GM23338 (cell line): ENCODE data around the gene GBP6. TPM values are rescaled to one million over a fixed set of nuclear protein-coding genes. Genes with fewer than 3 reads are reported as not detected.

Source experiments
- ATAC-seq: fragments of 200-7000 bp; cut with Tn5 transposase; 3 replicates; pipeline ENCODE4 v1.9.1; 2020
- DNase-seq: peaks from one replicate; pipeline ENCODE4 v3.0.0-alpha.2; 2015; ENCODE audit warnings: low spot score
- H2AFZ ChIP-seq: fragments of 200-600 bp; sonication (generic); 2 replicates; pipeline ENCODE4 v1.8.0; 2016; ENCODE audit warnings: antibody characterized with exemption, mild to moderate bottlenecking, moderate library complexity
- H3F3A ChIP-seq: fragments of 200-600 bp; sonication (generic); replicated peaks from 2 replicates; pipeline ENCODE4 v1.8.0; 2017; ENCODE audit warnings: antibody characterized with exemption, mixed run types, low read depth
- H3K27ac ChIP-seq: fragments of 200-600 bp; sonication (generic); 2 replicates; pipeline ENCODE4 v1.6.1; 2016; ENCODE audit warnings: low read depth
- H3K27me3 ChIP-seq: fragments of 200-600 bp; sonication (generic); 2 replicates; pipeline ENCODE4 v1.8.0; 2016; ENCODE audit warnings: mild to moderate bottlenecking, mixed run types, moderate library complexity; ENCODE audit not compliant: insufficient read depth
- H3K36me3 ChIP-seq: fragments of 200-600 bp; sonication (generic); 2 replicates; pipeline ENCODE4 v1.8.0; 2016; ENCODE audit warnings: mild to moderate bottlenecking; ENCODE audit not compliant: insufficient read depth
- H3K4me1 ChIP-seq: fragments of 200-600 bp; sonication (generic); 2 replicates; pipeline ENCODE4 v1.8.0; 2016; ENCODE audit warnings: mild to moderate bottlenecking, moderate library complexity; ENCODE audit not compliant: insufficient read depth
- H3K4me2 ChIP-seq: fragments of 200-600 bp; sonication (generic); 2 replicates; pipeline ENCODE4 v1.7.1; 2017; ENCODE audit warnings: mixed run types
- H3K4me3 ChIP-seq: fragments of 200-600 bp; sonication (generic); 2 replicates; pipeline ENCODE4 v1.6.1; 2016; ENCODE audit warnings: mixed run types
- H3K79me2 ChIP-seq: fragments of 200-600 bp; sonication (generic); replicated peaks from 2 replicates; pipeline ENCODE4 v1.8.0; 2017; ENCODE audit warnings: mild to moderate bottlenecking; ENCODE audit not compliant: insufficient read depth
- H3K9me2 ChIP-seq: fragments of 200-600 bp; sonication (generic); 2 replicates; pipeline ENCODE4 v1.8.0; 2017; ENCODE audit not compliant: insufficient read depth
- H4K20me1 ChIP-seq: fragments of 200-600 bp; sonication (generic); replicated peaks from 2 replicates; pipeline ENCODE4 v1.8.0; 2017; ENCODE audit warnings: mild to moderate bottlenecking; ENCODE audit not compliant: insufficient read depth
- H3K27ac Mint-ChIP-seq: 2 replicates; pipeline ENCODE4 v1.8.0; 2020; ENCODE audit warnings: inconsistent platforms, mild to moderate bottlenecking, moderate library complexity, mixed read lengths
- H3K27me3 Mint-ChIP-seq: 3 replicates; pipeline ENCODE4 v1.8.0; 2022; ENCODE audit warnings: low read depth, mild to moderate bottlenecking, moderate library complexity, mixed read lengths, inconsistent platforms; ENCODE audit not compliant: insufficient read depth, poor library complexity
- H3K36me3 Mint-ChIP-seq: 3 replicates; pipeline ENCODE4 v1.8.0; 2021; ENCODE audit warnings: low read depth, mild to moderate bottlenecking, inconsistent platforms, moderate library complexity, mixed read lengths
- H3K4me1 Mint-ChIP-seq: 3 replicates; pipeline ENCODE4 v1.8.0; 2020; ENCODE audit warnings: mild to moderate bottlenecking, inconsistent platforms, mixed read lengths
- H3K4me3 Mint-ChIP-seq: 3 replicates; pipeline ENCODE4 v1.8.0; 2021; ENCODE audit warnings: moderate library complexity, mild to moderate bottlenecking, inconsistent platforms, mixed read lengths
- H3K9me3 Mint-ChIP-seq: 3 replicates; pipeline ENCODE4 v1.8.0; 2020; ENCODE audit warnings: moderate library complexity, mild to moderate bottlenecking, inconsistent platforms, mixed read lengths
- CREB1 ChIP-seq: fragments of 250-450 bp; sonication (Bioruptor Pico); IDR thresholded peaks from 2 replicates; pipeline ENCODE4 v1.5.0; 2020; ENCODE audit warnings: low read depth, mild to moderate bottlenecking, moderate library complexity
- EZH2 ChIP-seq: fragments of 200-600 bp; sonication (generic); IDR thresholded peaks from one replicate; pipeline ENCODE4 v1.8.0; 2017; ENCODE audit warnings: antibody characterized with exemption, mild to moderate bottlenecking, low read depth; ENCODE audit not compliant: unreplicated experiment
- EZH2phosphoT487 ChIP-seq: fragments of 200-600 bp; sonication (generic); IDR thresholded peaks from one replicate; pipeline ENCODE4 v1.8.1; 2018; ENCODE audit warnings: antibody characterized with exemption; ENCODE audit not compliant: unreplicated experiment
- JUNB ChIP-seq: IDR thresholded peaks from one replicate; pipeline ENCODE4 v1.6.1; 2016; ENCODE audit warnings: antibody characterized with exemption; ENCODE audit not compliant: unreplicated experiment
- NANOG ChIP-seq: IDR thresholded peaks from 2 replicates; pipeline ENCODE4 v1.6.1; 2016; ENCODE audit warnings: antibody characterized with exemption, borderline replicate concordance
- POLR2AphosphoS5 ChIP-seq: IDR thresholded peaks from 2 replicates; pipeline ENCODE4 v1.6.1; 2016; ENCODE audit warnings: antibody characterized with exemption, low read depth
- STAT1 ChIP-seq: IDR thresholded peaks from one replicate; pipeline ENCODE4 v1.6.1; 2016; ENCODE audit warnings: antibody characterized with exemption; ENCODE audit not compliant: unreplicated experiment
- ZNF114 ChIP-seq: fragments of 250-450 bp; sonication (Bioruptor Pico); IDR thresholded peaks from 2 replicates; pipeline ENCODE4 v1.5.0; 2020; ENCODE audit warnings: mild to moderate bottlenecking, moderate library complexity
- ZNF331 ChIP-seq: fragments of 250-450 bp; sonication (Bioruptor Pico); IDR thresholded peaks from 2 replicates; pipeline ENCODE4 v1.5.0; 2020; ENCODE audit warnings: low read depth, mild to moderate bottlenecking, moderate library complexity
- polyA plus RNA-seq: library from polyadenylated mRNA; unstranded; fragments of >200 nt; fragmentation: Nextera tagmentation; extraction: Ambion mirVana; gene quantifications from 2 replicates; pipeline ENCODE4 v1.2.1, GENCODE V29; 2016
- total RNA-seq: library from RNA; depleted of rRNA; stranded (reverse); fragments of >200 nt; shearing (Covaris generic); gene quantifications from 2 replicates; pipeline ENCODE4 v1.2.3, GENCODE V29; 2014
- TF ChIP-seq, protein P1 (sequence below): IDR thresholded peaks from one replicate; pipeline ENCODE4 v1.6.1; 2018; ENCODE audit warnings: antibody characterized with exemption; ENCODE audit not compliant: unreplicated experiment
- TF ChIP-seq, protein P2 (sequence below): IDR thresholded peaks from 2 replicates; pipeline ENCODE4 v1.6.1; 2016; ENCODE audit warnings: antibody characterized with exemption
- TF ChIP-seq, protein P3 (sequence below), 2 experiments: fragments of 200-600 bp in 1 of 2; sonication (generic) in 1 of 2; conservative IDR thresholded peaks; 2 replicates each; pipeline versions ENCODE4 v1.5.1 to v1.6.1; 2016 to 2017; ENCODE audit warnings: antibody characterized with exemption in 2 of 2, low read depth in 2 of 2, mild to moderate bottlenecking in 2 of 2, moderate library complexity in 1 of 2
- TF ChIP-seq, protein P4 (sequence below): fragments of 250-450 bp; sonication (Bioruptor Pico); IDR thresholded peaks from 2 replicates; pipeline ENCODE4 v1.5.0; 2020; ENCODE audit warnings: mild to moderate bottlenecking, moderate library complexity

Gene GBP6
- total and polyA plus RNA-seq, 2 experiments from 2014 or later, result not detected

DNA sequence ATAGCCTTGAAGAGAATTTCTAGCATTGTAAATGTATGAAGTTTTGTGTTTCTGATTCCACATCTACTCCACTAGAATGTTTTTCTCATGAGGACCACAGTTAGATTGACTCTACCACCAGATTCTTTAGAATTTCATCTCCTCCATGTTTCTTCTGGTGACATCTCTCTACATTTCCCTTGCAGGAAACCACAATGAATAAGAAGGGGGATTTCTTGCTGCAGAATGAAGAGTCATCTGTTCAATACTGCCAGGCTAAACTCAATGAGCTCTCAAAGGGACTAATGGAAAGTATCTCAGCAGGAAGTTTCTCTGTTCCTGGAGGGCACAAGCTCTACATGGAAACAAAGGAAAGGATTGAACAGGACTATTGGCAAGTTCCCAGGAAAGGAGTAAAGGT is 18.6 kb downstream of the GBP6 start:
- Histone ChIP-seq H3K4me1 (peaks cover 4% of the 10 kb centered on the region; the same call in 1 of the 2 replicates), H3K9me2 (peaks cover 9% of the 10 kb centered on the region; the same call in 1 of the 2 replicates), H2AFZ (no peak overlapping the region; the same call in 1 of the 2 replicates), H3K27ac (no peak overlapping the region), H3K27me3 (no peaks in the 10 kb centered on the region), H4K20me1 (no peaks in the 10 kb centered on the region), H3K36me3 (no peaks in the 10 kb centered on the region), H3F3A (no peaks in the 10 kb centered on the region), H3K79me2 (no peaks in the 10 kb centered on the region), H3K4me2 (no peak overlapping the region), H3K4me3 (no peak overlapping the region)
- ATAC-seq (no peak), DNase-seq (no peak)
- TF ChIP-seq NANOG (no peak), JUNB (no peak), ZNF331 (CRISPR knock-in tag) (no peak), STAT1 (no peak), EZH2phosphoT487 (no peak), POLR2AphosphoS5 (no peak), CREB1 (CRISPR knock-in tag) (no peak), ZNF114 (CRISPR knock-in tag) (no peak), EZH2 (no peak)
- TF ChIP-seq, protein P1, sequence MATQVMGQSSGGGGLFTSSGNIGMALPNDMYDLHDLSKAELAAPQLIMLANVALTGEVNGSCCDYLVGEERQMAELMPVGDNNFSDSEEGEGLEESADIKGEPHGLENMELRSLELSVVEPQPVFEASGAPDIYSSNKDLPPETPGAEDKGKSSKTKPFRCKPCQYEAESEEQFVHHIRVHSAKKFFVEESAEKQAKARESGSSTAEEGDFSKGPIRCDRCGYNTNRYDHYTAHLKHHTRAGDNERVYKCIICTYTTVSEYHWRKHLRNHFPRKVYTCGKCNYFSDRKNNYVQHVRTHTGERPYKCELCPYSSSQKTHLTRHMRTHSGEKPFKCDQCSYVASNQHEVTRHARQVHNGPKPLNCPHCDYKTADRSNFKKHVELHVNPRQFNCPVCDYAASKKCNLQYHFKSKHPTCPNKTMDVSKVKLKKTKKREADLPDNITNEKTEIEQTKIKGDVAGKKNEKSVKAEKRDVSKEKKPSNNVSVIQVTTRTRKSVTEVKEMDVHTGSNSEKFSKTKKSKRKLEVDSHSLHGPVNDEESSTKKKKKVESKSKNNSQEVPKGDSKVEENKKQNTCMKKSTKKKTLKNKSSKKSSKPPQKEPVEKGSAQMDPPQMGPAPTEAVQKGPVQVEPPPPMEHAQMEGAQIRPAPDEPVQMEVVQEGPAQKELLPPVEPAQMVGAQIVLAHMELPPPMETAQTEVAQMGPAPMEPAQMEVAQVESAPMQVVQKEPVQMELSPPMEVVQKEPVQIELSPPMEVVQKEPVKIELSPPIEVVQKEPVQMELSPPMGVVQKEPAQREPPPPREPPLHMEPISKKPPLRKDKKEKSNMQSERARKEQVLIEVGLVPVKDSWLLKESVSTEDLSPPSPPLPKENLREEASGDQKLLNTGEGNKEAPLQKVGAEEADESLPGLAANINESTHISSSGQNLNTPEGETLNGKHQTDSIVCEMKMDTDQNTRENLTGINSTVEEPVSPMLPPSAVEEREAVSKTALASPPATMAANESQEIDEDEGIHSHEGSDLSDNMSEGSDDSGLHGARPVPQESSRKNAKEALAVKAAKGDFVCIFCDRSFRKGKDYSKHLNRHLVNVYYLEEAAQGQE, result no peak
- TF ChIP-seq, protein P2, sequence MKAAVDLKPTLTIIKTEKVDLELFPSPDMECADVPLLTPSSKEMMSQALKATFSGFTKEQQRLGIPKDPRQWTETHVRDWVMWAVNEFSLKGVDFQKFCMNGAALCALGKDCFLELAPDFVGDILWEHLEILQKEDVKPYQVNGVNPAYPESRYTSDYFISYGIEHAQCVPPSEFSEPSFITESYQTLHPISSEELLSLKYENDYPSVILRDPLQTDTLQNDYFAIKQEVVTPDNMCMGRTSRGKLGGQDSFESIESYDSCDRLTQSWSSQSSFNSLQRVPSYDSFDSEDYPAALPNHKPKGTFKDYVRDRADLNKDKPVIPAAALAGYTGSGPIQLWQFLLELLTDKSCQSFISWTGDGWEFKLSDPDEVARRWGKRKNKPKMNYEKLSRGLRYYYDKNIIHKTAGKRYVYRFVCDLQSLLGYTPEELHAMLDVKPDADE, result no peak
- TF ChIP-seq, protein P3, sequence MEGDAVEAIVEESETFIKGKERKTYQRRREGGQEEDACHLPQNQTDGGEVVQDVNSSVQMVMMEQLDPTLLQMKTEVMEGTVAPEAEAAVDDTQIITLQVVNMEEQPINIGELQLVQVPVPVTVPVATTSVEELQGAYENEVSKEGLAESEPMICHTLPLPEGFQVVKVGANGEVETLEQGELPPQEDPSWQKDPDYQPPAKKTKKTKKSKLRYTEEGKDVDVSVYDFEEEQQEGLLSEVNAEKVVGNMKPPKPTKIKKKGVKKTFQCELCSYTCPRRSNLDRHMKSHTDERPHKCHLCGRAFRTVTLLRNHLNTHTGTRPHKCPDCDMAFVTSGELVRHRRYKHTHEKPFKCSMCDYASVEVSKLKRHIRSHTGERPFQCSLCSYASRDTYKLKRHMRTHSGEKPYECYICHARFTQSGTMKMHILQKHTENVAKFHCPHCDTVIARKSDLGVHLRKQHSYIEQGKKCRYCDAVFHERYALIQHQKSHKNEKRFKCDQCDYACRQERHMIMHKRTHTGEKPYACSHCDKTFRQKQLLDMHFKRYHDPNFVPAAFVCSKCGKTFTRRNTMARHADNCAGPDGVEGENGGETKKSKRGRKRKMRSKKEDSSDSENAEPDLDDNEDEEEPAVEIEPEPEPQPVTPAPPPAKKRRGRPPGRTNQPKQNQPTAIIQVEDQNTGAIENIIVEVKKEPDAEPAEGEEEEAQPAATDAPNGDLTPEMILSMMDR (conservative IDR thresholded peaks at IDR 0.05; ENCODE audit: low read depth in 2 of 2), result no peak
- TF ChIP-seq, protein P4, sequence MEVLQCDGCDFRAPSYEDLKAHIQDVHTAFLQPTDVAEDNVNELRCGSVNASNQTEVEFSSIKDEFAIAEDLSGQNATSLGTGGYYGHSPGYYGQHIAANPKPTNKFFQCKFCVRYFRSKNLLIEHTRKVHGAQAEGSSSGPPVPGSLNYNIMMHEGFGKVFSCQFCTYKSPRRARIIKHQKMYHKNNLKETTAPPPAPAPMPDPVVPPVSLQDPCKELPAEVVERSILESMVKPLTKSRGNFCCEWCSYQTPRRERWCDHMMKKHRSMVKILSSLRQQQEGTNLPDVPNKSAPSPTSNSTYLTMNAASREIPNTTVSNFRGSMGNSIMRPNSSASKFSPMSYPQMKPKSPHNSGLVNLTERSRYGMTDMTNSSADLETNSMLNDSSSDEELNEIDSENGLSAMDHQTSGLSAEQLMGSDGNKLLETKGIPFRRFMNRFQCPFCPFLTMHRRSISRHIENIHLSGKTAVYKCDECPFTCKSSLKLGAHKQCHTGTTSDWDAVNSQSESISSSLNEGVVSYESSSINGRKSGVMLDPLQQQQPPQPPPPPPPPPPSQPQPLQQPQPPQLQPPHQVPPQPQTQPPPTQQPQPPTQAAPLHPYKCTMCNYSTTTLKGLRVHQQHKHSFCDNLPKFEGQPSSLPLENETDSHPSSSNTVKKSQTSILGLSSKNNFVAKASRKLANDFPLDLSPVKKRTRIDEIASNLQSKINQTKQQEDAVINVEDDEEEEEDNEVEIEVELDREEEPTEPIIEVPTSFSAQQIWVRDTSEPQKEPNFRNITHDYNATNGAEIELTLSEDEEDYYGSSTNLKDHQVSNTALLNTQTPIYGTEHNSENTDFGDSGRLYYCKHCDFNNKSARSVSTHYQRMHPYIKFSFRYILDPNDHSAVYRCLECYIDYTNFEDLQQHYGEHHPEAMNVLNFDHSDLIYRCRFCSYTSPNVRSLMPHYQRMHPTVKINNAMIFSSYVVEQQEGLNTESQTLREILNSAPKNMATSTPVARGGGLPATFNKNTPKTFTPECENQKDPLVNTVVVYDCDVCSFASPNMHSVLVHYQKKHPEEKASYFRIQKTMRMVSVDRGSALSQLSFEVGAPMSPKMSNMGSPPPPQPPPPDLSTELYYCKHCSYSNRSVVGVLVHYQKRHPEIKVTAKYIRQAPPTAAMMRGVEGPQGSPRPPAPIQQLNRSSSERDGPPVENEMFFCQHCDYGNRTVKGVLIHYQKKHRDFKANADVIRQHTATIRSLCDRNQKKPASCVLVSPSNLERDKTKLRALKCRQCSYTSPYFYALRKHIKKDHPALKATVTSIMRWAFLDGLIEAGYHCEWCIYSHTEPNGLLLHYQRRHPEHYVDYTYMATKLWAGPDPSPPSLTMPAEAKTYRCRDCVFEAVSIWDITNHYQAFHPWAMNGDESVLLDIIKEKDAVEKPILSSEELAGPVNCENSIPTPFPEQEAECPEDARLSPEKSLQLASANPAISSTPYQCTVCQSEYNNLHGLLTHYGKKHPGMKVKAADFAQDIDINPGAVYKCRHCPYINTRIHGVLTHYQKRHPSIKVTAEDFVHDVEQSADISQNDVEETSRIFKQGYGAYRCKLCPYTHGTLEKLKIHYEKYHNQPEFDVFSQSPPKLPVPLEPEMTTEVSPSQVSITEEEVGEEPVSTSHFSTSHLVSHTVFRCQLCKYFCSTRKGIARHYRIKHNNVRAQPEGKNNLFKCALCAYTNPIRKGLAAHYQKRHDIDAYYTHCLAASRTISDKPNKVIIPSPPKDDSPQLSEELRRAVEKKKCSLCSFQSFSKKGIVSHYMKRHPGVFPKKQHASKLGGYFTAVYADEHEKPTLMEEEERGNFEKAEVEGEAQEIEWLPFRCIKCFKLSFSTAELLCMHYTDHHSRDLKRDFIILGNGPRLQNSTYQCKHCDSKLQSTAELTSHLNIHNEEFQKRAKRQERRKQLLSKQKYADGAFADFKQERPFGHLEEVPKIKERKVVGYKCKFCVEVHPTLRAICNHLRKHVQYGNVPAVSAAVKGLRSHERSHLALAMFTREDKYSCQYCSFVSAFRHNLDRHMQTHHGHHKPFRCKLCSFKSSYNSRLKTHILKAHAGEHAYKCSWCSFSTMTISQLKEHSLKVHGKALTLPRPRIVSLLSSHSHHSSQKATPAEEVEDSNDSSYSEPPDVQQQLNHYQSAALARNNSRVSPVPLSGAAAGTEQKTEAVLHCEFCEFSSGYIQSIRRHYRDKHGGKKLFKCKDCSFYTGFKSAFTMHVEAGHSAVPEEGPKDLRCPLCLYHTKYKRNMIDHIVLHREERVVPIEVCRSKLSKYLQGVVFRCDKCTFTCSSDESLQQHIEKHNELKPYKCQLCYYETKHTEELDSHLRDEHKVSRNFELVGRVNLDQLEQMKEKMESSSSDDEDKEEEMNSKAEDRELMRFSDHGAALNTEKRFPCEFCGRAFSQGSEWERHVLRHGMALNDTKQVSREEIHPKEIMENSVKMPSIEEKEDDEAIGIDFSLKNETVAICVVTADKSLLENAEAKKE (CRISPR knock-in tag), result no peak
- H3K36me3 Mint-ChIP-seq, result no peaks in the 10 kb centered on the region
- H3K4me1 Mint-ChIP-seq, result peaks cover 7% of the 10 kb centered on the region
- no peaks in the 10 kb centered on the region; the same call in 2 of the 3 replicates for H3K9me3 Mint-ChIP-seq
- H3K27ac Mint-ChIP-seq, result no peak overlapping the region
- no peak overlapping the region for H3K4me3 Mint-ChIP-seq
- peaks cover 2% of the 10 kb centered on the region for H3K27me3 Mint-ChIP-seq
